Astrocyte (in vitro differentiated cells and primary cell): ENCODE data around the gene UVRAG. TPM values are rescaled to one million over a fixed set of nuclear protein-coding genes. Genes with fewer than 3 reads are reported as not detected.
A peak's percentile ranks its signal among the peaks of the same experiment; 100 is the strongest.

Experiments used
- DNase-seq: peaks from one replicate; pipeline ENCODE4 v3.0.0-alpha.2; 2010; ENCODE audit warnings: low read depth
- FAIRE-seq: peaks from 2 replicates; lab custom pipeline; 2011; peaks lifted over from hg19 to GRCh38; lab: Jason Lieb, UNC
- H2AFZ ChIP-seq: 2 replicates; pipeline ENCODE4 v1.6.0; 2012; ENCODE audit warnings: low read depth, low read length, inconsistent platforms
- H3K27ac ChIP-seq: 2 replicates; pipeline ENCODE4 v1.5.1; 2011; ENCODE audit warnings: low read depth, low read length, inconsistent platforms
- H3K27me3 ChIP-seq: 2 replicates; pipeline ENCODE4 v1.6.0; 2011; ENCODE audit warnings: low read length, inconsistent platforms; ENCODE audit not compliant: insufficient read depth
- H3K36me3 ChIP-seq: 2 replicates; pipeline ENCODE4 v1.5.1; 2011; ENCODE audit warnings: low read length, inconsistent platforms; ENCODE audit not compliant: insufficient read depth
- H3K4me1 ChIP-seq: 2 replicates; pipeline ENCODE4 v1.5.1; 2011; ENCODE audit warnings: low read length, inconsistent platforms; ENCODE audit not compliant: insufficient read depth
- H3K4me2 ChIP-seq: 2 replicates; pipeline ENCODE4 v1.6.0; 2012; ENCODE audit warnings: low read length, inconsistent platforms
- H3K4me3 ChIP-seq: 2 replicates; pipeline ENCODE4 v1.5.1; 2011; ENCODE audit warnings: low read depth, mild to moderate bottlenecking, low read length, inconsistent platforms; ENCODE audit not compliant: insufficient read depth
- H3K79me2 ChIP-seq: 2 replicates; pipeline ENCODE4 v1.6.0; 2012; ENCODE audit warnings: mild to moderate bottlenecking, low read length, inconsistent platforms; ENCODE audit not compliant: insufficient read depth
- H3K9ac ChIP-seq: 2 replicates; pipeline ENCODE4 v1.6.0; 2012; ENCODE audit warnings: mild to moderate bottlenecking, low read length, inconsistent platforms
- H3K9me3 ChIP-seq: 2 replicates; pipeline ENCODE4 v1.5.1; 2012; ENCODE audit warnings: low read depth, mild to moderate bottlenecking, low read length, inconsistent platforms; ENCODE audit not compliant: insufficient read depth
- H4K20me1 ChIP-seq: 2 replicates; pipeline ENCODE4 v1.6.0; 2012; ENCODE audit warnings: low read length, inconsistent platforms; ENCODE audit not compliant: insufficient read depth
- H3K27ac Mint-ChIP-seq: one replicate; pipeline ENCODE4 v1.8.0; 2021; ENCODE audit warnings: mild to moderate bottlenecking, mixed read lengths; ENCODE audit not compliant: unreplicated experiment
- H3K27me3 Mint-ChIP-seq: one replicate; pipeline ENCODE4 v1.8.0; 2021; ENCODE audit warnings: low read depth, mixed read lengths; ENCODE audit not compliant: unreplicated experiment
- H3K36me3 Mint-ChIP-seq: one replicate; pipeline ENCODE4 v1.8.0; 2021; ENCODE audit warnings: low read depth, mixed read lengths; ENCODE audit not compliant: unreplicated experiment
- H3K4me1 Mint-ChIP-seq: one replicate; pipeline ENCODE4 v1.8.0; 2021; ENCODE audit warnings: low read depth, mixed read lengths; ENCODE audit not compliant: unreplicated experiment
- H3K4me3 Mint-ChIP-seq: one replicate; pipeline ENCODE4 v1.8.0; 2021; ENCODE audit warnings: mild to moderate bottlenecking, moderate library complexity, mixed read lengths; ENCODE audit not compliant: unreplicated experiment
- H3K9me3 Mint-ChIP-seq: one replicate; pipeline ENCODE4 v1.8.0; 2021; ENCODE audit warnings: mild to moderate bottlenecking, mixed read lengths; ENCODE audit not compliant: unreplicated experiment
- EZH2 ChIP-seq: IDR thresholded peaks from 2 replicates; pipeline ENCODE4 v1.6.1; 2012; ENCODE audit warnings: mild to moderate bottlenecking, low read length, inconsistent platforms; ENCODE audit not compliant: insufficient read depth
- total RNA-seq: library from RNA; stranded (reverse); gene quantifications from 2 replicates; pipeline ENCODE4 v1.2.1, GENCODE V29; 2021
- TF ChIP-seq, protein P1 (sequence below): IDR thresholded peaks from 2 replicates; pipeline ENCODE4 v1.5.1; 2011; ENCODE audit warnings: low read depth, mild to moderate bottlenecking, inconsistent platforms, low read length, moderate library complexity; ENCODE audit not compliant: insufficient read depth

The UVRAG gene
- total RNA-seq, 1 donor from 2014 or later = 15.3 TPM

DNA sequence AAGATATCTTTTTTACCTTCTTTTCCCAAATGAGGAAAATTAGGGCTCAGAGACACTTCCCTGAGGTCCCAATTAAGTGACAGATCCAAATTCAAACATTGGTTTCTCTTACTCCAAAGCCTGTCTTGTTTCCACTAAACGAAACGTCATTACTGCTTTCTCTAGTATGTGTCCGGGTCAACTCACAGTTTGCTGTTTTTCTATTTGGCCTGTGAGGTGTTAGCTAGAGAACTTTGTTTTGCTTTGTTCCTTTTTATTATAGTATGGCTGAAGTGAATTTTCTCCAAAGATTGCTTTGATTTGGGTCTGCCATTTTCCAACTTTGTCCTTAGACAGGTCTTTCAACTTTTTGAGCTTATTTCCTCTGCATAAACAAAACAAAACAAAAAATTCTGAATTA lies 179.6 kb downstream of the UVRAG start:
- H3K4me1 ChIP-seq = no peaks in the 10 kb centered on the region
- Mint-ChIP-seq H3K27me3 (no peaks in the 10 kb centered on the region), H3K27ac (no peak overlapping the region), H3K9me3 (no peaks in the 10 kb centered on the region), H3K36me3 (peaks cover 4% of the 10 kb centered on the region), H3K4me3 (no peak overlapping the region), H3K4me1 (no peaks in the 10 kb centered on the region)
- TF ChIP-seq EZH2 = no peak
- TF ChIP-seq, protein P1, sequence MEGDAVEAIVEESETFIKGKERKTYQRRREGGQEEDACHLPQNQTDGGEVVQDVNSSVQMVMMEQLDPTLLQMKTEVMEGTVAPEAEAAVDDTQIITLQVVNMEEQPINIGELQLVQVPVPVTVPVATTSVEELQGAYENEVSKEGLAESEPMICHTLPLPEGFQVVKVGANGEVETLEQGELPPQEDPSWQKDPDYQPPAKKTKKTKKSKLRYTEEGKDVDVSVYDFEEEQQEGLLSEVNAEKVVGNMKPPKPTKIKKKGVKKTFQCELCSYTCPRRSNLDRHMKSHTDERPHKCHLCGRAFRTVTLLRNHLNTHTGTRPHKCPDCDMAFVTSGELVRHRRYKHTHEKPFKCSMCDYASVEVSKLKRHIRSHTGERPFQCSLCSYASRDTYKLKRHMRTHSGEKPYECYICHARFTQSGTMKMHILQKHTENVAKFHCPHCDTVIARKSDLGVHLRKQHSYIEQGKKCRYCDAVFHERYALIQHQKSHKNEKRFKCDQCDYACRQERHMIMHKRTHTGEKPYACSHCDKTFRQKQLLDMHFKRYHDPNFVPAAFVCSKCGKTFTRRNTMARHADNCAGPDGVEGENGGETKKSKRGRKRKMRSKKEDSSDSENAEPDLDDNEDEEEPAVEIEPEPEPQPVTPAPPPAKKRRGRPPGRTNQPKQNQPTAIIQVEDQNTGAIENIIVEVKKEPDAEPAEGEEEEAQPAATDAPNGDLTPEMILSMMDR = no peak
- no peak overlapping the region for H3K4me3 ChIP-seq
- no peaks in the 10 kb centered on the region for H3K79me2 ChIP-seq
- no peaks in the 10 kb centered on the region for H4K20me1 ChIP-seq
- H3K9ac ChIP-seq = no peak overlapping the region
- no peaks in the 10 kb centered on the region for H3K9me3 ChIP-seq
- no peaks in the 10 kb centered on the region for H3K27me3 ChIP-seq
- no peak overlapping the region for H2AFZ ChIP-seq
- no peaks in the 10 kb centered on the region for H3K36me3 ChIP-seq
- no peak for FAIRE-seq
- H3K4me2 ChIP-seq = no peak overlapping the region
- no peak overlapping the region for H3K27ac ChIP-seq
- DNase-seq = no peak

DNA sequence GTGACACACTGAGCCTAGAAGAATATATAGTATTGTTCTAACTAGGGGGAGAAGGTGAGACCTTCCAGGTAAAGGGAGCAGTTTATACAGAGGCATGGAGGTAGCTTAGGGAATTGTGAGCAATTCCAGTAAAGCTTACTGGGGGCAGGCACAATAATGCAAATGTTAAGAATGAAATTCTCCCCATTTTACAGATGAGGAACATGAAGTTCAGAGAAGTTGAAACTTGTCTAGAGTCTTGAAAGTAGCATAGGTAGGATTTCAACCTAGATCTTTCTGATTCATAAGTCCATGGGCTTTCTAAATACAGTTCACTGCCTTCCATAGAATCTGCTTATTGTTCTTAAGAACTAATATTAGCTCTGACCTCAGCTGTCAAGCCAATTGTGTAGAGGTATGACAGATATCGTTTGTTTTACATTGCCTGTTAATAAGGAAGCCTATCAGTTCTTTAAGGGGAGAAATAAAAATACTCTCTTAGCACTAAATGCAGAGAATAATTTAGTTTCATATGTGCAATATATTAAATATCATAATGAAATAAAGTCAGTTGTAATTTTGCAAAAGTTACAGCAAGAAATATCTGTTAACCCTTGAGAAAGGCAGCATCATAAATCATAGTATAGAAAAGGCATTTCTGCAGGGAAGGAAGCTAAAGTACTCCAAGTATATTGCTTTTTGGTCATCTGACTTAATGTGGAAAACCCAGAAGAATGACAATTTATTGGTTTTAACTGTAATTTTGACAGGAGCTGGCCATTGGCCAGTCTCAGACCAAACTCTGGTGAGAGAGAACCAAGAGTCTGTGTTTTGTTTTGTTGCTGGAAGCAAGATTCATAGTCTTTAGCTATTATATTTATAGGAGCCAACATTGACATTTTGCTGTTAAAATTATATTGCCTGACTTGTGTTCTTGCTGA lies 181.8 kb downstream of the UVRAG start:
- Histone ChIP-seq H3K27ac (no peak overlapping the region), H3K27me3 (no peaks in the 10 kb centered on the region), H3K9ac (no peak overlapping the region), H3K4me3 (no peak overlapping the region), H3K4me1 (no peaks in the 10 kb centered on the region), H2AFZ (no peak overlapping the region), H3K9me3 (no peaks in the 10 kb centered on the region), H4K20me1 (no peaks in the 10 kb centered on the region), H3K79me2 (no peaks in the 10 kb centered on the region), H3K36me3 (no peaks in the 10 kb centered on the region), H3K4me2 (no peak overlapping the region)
- TF ChIP-seq, protein P1 = no peak
- TF ChIP-seq EZH2 = no peak
- FAIRE-seq (no peak), DNase-seq (peak; percentile 51)
- H3K27ac Mint-ChIP-seq = no peak overlapping the region
- peaks cover 12% of the 10 kb centered on the region for H3K36me3 Mint-ChIP-seq
- peaks cover 8% of the 10 kb centered on the region for H3K9me3 Mint-ChIP-seq
- no peaks in the 10 kb centered on the region for H3K4me1 Mint-ChIP-seq
- H3K27me3 Mint-ChIP-seq = no peaks in the 10 kb centered on the region
- H3K4me3 Mint-ChIP-seq = no peak overlapping the region

DNA sequence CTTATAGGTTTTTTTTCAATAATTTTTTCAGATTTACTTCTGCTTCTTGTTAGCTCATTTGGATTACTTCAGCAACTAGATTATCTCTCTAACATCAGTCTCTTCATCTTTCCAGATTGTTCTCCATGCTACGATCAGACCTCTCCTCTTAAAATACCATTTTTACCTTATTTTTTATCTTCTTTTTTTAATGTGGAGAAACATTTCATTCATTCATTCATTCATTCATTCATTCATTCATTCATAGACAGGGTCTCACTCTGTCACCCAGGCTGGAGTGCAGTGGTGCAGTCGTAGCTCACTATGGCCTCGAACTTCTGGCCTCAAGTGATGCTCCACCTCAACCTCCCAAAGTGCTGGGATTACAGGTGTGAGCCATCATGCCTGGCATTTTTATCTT lies 189.4 kb downstream of the UVRAG start:
- TF ChIP-seq, protein P1 = no peak
- TF ChIP-seq EZH2 = no peak
- H3K79me2 ChIP-seq = no peaks in the 10 kb centered on the region
- Mint-ChIP-seq H3K27me3 (no peaks in the 10 kb centered on the region), H3K4me1 (peaks cover 11% of the 10 kb centered on the region), H3K4me3 (no peak overlapping the region), H3K9me3 (peaks cover 8% of the 10 kb centered on the region), H3K36me3 (peaks cover 28% of the 10 kb centered on the region), H3K27ac (no peak overlapping the region)
- H3K27me3 ChIP-seq = no peaks in the 10 kb centered on the region
- H4K20me1 ChIP-seq = no peaks in the 10 kb centered on the region
- no peak overlapping the region for H3K4me2 ChIP-seq
- no peak overlapping the region for H3K9ac ChIP-seq
- H2AFZ ChIP-seq = no peak overlapping the region
- DNase-seq = no peak
- FAIRE-seq = no peak
- H3K4me1 ChIP-seq = peaks cover 27% of the 10 kb centered on the region
- H3K4me3 ChIP-seq = no peak overlapping the region
- no peaks in the 10 kb centered on the region for H3K9me3 ChIP-seq
- no peak overlapping the region for H3K27ac ChIP-seq
- H3K36me3 ChIP-seq = peaks cover 2% of the 10 kb centered on the region
